Measurements from ENCODE around the gene ZNF106. TPM values are rescaled to one million over a fixed set of nuclear protein-coding genes. Genes with fewer than 3 reads are reported as not detected.

Gene ZNF106
- total RNA-seq, 1 donor from 2014 or later = 45.7 TPM

- Histone ChIP-seq H3K27ac (no peak overlapping the region), H3K4me1 (no peaks in the 10 kb centered on the region), H3K36me3 (no peaks in the 10 kb centered on the region), H3K4me3 (no peak overlapping the region), H3K27me3 (no peaks in the 10 kb centered on the region), H3K9me3 (no peaks in the 10 kb centered on the region)
- no peak for DNase-seq (ENCODE audit: low spot score in 2 of 2)
- intact Hi-C loops (cut with DNase I) = no loop called here
- no peak for TF ChIP-seq CTCF (IDR thresholded peaks at IDR 0.05)
Observed at GRCh38 chr15:42365921-42366550, 124.9 kb downstream of the ZNF106 start.

- no peaks in the 10 kb centered on the region for H3K9me3 ChIP-seq
- H3K4me1 ChIP-seq = no peaks in the 10 kb centered on the region
- H3K36me3 ChIP-seq = no peaks in the 10 kb centered on the region
- intact Hi-C loops (cut with DNase I) = no loop called here
- H3K27ac ChIP-seq = no peak overlapping the region
- TF ChIP-seq CTCF (IDR thresholded peaks at IDR 0.05) = no peak
- DNase-seq (ENCODE audit: low spot score in 2 of 2) = no peak
- H3K4me3 ChIP-seq = no peak overlapping the region
- no peaks in the 10 kb centered on the region for H3K27me3 ChIP-seq
Observed at GRCh38 chr15:42364529-42364928, 126.4 kb downstream of the ZNF106 start.

- no peak for DNase-seq (ENCODE audit: low spot score in 2 of 2)
- Histone ChIP-seq H3K27me3 (no peaks in the 10 kb centered on the region), H3K9me3 (no peaks in the 10 kb centered on the region), H3K36me3 (no peaks in the 10 kb centered on the region), H3K4me3 (no peak overlapping the region), H3K27ac (no peak overlapping the region), H3K4me1 (no peaks in the 10 kb centered on the region)
- intact Hi-C loops (cut with DNase I) = no loop called here
- no peak for TF ChIP-seq CTCF (IDR thresholded peaks at IDR 0.05)
Observed at GRCh38 chr15:42363942-42364341, 127.0 kb downstream of the ZNF106 start.

- H3K27ac ChIP-seq = no peak overlapping the region
- intact Hi-C loops (cut with DNase I) = no loop called here
- no peak for TF ChIP-seq CTCF (IDR thresholded peaks at IDR 0.05)
Observed at GRCh38 chr15:42363487-42363886, 127.5 kb downstream of the ZNF106 start.

More at GRCh38 chr15:42363487-42363886, 127.5 kb downstream of the ZNF106 start:
- Histone ChIP-seq H3K27me3 (no peaks in the 10 kb centered on the region), H3K36me3 (no peaks in the 10 kb centered on the region), H3K4me1 (no peaks in the 10 kb centered on the region), H3K9me3 (no peaks in the 10 kb centered on the region), H3K4me3 (no peak overlapping the region)
- no peak for DNase-seq (ENCODE audit: low spot score in 2 of 2)

Other genes with a start within 250 kb of the ZNF106 start
- 22.9 TPM for gene GANC, start 217.9 kb downstream of the ZNF106 start, total RNA-seq
- gene TMEM87A, start 217.7 kb downstream of the ZNF106 start, total RNA-seq = 25.4 TPM
- gene CAPN3, start 131.6 kb downstream of the ZNF106 start, total RNA-seq = 7.1 TPM
- 31.8 TPM for gene SNAP23, start 4.5 kb upstream of the ZNF106 start, total RNA-seq
- 1.6 TPM for gene LRRC57, start 57.7 kb upstream of the ZNF106 start, total RNA-seq
- 92.6 TPM for gene HAUS2, start 57.7 kb upstream of the ZNF106 start, total RNA-seq
- 62.7 TPM for gene STARD9, start 84.5 kb upstream of the ZNF106 start, total RNA-seq
- 16.2 TPM for gene CDAN1, start 246.0 kb upstream of the ZNF106 start, total RNA-seq

Measured in ascending aorta (tissue), 2 donors.